ENCODE measurements around the gene TACC3.

Gene TACC3

DNA sequence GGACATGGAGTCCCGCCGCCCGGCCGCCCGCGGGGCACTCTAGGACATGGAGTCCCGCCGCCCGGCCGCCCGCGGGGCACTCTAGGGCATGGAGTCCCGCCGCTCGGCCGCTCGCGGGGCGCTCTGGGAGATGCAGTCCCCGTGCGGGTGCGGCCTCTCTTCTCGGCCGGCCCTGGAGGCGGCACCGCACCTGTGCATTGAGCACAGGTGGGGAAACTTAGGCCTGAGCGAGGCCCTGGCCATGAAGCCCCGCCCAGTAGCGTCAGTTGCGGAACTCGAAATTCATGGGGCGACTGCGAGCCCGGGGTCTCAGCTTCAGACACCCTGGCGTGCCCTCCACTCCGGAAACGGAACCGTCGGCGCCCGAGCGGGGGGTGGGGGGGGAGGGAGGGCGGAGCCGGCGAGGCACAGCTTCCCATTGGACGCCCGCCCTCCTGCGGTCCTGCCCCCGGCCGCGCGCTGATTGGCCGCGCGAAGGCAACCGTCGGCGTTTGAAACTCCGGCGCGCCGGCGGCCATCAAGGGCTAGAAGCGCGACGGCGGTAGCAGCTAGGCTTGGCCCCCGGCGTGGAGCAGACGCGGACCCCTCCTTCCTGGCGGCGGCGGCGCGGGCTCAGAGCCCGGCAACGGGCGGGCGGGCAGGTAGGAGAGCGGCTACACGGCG is at the start of gene TACC3, which contains the start of gene TMEM129:
TACC3 (plus strand) TSS at position 519 of the 663 bp plus-strand sequence. CDS start 1,901 bp downstream, outside the sequence.
TMEM129 (minus strand) TSS at position 321 of the 663 bp plus-strand sequence. CDS start 486 bp downstream, outside the sequence.
- TF ChIP-seq, protein P1, sequence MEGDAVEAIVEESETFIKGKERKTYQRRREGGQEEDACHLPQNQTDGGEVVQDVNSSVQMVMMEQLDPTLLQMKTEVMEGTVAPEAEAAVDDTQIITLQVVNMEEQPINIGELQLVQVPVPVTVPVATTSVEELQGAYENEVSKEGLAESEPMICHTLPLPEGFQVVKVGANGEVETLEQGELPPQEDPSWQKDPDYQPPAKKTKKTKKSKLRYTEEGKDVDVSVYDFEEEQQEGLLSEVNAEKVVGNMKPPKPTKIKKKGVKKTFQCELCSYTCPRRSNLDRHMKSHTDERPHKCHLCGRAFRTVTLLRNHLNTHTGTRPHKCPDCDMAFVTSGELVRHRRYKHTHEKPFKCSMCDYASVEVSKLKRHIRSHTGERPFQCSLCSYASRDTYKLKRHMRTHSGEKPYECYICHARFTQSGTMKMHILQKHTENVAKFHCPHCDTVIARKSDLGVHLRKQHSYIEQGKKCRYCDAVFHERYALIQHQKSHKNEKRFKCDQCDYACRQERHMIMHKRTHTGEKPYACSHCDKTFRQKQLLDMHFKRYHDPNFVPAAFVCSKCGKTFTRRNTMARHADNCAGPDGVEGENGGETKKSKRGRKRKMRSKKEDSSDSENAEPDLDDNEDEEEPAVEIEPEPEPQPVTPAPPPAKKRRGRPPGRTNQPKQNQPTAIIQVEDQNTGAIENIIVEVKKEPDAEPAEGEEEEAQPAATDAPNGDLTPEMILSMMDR (IDR thresholded peaks at IDR 0.05) = no peak

DNA sequence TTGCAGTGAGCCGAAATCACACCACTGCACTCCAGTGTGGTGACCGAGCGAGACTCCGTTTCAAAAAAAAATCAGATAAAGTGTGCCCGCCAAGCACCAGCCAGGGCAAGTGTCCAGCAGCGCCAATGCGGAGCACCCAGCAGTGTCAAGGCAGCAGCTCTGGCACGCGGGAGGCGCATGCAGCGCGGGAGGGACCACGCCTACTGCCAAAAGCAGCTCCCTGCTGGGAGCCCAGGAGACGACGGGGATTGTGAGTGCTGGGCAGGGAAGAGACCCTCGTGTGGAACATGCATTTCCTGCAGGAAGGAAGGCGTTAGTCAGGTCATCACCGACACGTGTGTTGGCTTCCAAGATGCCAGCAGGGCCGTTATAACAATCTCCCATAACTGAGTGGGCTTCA is 47.6 kb upstream of the TACC3 start:
- TF ChIP-seq, protein P1 (IDR thresholded peaks at IDR 0.05) = no peak

DNA sequence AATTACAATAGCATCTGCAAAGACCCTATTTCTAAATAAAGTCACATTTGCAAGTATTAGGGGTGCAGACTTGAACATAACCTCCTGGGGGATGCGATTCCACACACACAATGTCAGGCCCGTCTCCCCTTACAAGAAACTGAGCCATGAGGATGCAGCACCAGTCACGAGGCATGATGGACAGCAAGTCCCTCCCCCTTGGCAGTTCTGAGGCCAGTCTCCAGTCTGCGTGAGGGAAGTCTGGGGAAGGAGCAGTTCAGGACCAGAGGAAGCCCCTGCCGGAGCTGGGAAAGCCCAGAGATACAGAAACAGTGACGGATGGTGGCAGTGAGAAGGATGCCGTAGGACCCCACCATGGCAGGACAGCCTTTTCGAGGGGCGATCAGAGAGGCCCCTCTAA is 46.6 kb upstream of the TACC3 start:
- TF ChIP-seq, protein P1 (IDR thresholded peaks at IDR 0.05) = no peak

DNA sequence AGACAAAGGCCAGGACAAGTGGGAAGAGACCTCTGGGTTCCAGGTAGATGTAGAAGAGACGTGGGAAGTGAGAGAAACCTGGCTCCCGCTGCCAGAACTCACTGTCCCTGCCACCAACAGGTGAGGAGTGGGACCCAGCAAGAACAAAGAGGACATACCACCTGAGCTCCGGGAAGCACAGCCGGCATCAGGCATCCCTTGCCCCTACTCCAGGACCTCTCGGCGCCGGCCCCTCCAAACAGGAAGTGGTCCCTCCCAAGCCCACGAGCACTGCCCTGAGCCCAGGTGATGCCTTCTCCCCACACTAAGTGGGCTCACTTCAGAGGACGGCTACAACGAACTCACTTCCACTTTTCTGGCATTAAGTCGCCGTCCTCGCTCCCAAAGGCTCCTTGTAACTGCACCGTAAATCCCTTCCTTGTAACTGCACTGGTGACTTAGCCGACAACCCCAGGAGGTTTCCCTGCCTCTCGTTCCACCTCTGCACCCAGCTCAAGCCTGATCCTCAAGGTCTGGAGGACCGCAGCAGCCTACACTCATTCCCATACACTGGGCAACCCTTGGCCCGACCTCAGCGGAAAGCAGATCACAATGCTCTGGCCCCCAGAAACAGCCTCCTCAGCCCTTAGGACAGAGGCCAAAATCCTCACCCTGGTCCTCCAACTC is 46.1 kb upstream of the TACC3 start:
- TF ChIP-seq, protein P1 (IDR thresholded peaks at IDR 0.05) = no peak

DNA sequence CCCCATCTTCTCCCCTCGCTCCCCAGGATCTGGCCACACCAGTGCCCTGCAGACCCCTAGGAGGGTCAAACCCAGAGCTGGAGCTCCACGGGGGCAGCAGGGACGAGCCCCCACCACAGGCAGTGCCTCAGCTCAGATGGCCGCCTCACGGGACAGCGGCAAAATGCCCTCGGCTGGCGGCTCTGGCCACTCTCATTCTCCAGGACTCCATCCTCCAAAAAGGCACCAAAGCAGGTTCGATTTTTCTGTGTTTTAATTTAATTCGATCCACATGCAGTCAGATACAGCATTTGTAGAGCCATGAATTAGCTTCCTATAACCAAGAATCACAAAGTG is 45.6 kb upstream of the TACC3 start:
- TF ChIP-seq, protein P1 (IDR thresholded peaks at IDR 0.05) = no peak

DNA sequence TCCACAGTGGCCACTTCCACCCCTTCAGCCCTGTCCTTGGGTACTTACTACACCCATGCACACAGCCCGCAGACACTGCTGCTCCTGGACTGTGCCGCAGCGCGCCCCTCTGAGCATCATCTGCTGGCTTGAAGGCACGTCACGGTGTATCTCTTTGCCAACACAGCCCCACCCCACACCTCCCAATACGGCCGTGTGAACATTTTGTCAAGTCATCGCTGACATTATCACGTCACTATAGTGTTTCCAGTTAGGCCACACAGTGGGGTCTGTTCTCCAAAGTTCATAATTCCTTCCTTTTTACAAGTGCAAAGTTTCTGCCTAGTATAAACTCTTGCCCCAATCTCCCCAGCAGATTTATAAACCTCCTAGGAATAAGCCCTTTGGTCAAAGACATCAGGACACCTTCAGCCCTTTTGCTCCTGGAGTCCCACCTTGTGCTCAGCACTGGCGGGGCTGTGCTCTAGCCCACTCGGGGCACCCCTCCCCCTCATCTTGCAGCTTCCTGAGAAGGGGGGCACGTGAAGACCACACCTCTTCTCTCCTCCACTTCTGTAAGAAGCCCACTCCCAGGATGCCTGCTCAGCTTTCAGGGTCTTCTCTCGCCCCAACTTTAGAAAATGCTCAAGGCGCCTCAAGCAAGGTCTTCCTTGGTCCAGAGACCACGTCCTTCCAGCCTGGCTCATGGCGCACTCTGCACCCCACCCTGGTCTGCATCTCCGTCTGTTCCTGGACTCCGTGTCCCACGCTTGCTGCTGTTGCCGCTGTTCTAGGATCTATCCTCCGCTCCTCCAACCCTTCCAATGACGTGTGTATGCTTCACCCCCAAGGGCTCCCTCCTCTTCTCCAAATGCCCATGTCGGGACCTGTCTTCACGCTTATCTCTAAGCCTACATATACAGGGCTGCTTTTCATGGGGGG is 44.5 kb upstream of the TACC3 start:
- TF ChIP-seq, protein P1 (IDR thresholded peaks at IDR 0.05) = no peak

DNA sequence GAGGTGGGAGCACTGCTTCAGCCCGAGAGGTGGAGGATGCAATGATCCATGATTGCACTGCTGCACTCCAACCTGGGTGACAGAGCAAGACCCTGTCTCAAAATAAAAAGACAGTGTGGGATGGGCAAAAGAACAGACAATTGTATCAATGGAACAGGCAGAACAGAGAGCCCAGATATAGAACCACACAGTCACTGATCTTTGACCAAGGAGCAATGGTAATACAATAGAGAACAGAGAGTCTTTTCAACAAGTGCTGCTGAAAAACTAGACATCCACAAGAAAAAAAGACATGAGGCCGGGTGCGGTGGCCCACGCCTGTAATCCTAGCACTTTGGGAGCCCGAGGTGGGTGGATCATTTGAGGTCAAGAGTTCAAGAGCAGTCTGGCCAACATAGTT is 43.1 kb upstream of the TACC3 start:
- TF ChIP-seq, protein P1 (IDR thresholded peaks at IDR 0.05) = no peak
